ENCODE data around the gene SLC1A3. TPM values are rescaled to one million over a fixed set of nuclear protein-coding genes. Genes with fewer than 3 reads are reported as not detected.

The SLC1A3 gene
- total RNA-seq, 1 donor, result 1.3 TPM

DNA sequence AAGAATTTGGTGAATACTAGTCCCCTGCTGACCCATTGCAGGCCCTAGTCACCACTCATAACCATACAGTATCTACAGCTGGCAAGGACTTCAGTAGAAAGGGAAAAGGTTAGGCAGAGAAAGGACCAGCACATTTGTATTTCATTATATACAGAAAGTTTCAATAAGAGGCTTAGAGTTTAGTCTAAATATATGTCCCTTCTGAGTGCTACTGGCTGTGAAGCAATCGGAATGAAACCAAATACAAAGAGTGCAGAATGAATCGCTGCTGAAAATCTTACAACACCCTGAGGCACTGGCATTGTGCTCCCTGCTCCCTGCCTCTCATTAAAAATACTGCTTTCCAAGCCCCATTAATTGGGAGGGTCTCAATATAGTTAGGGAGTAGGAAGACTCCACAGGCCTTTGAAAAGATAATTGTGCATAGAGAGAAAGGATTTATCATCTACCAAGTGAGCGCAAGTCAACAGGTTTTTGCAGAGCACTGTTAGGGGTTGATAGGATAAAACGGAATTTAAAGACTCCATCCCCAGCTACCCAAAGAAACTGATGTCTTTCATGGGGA is 110.8 kb downstream of the SLC1A3 start:
- TF ChIP-seq, protein P1, sequence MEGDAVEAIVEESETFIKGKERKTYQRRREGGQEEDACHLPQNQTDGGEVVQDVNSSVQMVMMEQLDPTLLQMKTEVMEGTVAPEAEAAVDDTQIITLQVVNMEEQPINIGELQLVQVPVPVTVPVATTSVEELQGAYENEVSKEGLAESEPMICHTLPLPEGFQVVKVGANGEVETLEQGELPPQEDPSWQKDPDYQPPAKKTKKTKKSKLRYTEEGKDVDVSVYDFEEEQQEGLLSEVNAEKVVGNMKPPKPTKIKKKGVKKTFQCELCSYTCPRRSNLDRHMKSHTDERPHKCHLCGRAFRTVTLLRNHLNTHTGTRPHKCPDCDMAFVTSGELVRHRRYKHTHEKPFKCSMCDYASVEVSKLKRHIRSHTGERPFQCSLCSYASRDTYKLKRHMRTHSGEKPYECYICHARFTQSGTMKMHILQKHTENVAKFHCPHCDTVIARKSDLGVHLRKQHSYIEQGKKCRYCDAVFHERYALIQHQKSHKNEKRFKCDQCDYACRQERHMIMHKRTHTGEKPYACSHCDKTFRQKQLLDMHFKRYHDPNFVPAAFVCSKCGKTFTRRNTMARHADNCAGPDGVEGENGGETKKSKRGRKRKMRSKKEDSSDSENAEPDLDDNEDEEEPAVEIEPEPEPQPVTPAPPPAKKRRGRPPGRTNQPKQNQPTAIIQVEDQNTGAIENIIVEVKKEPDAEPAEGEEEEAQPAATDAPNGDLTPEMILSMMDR (IDR thresholded peaks at IDR 0.05; ENCODE audit: insufficient read depth, low read depth, low read length), result no peak
- DNase-seq (ENCODE audit: low read depth), result no peak
- no peak overlapping the region for H3K4me3 ChIP-seq (ENCODE audit: low read depth, low read length)

DNA sequence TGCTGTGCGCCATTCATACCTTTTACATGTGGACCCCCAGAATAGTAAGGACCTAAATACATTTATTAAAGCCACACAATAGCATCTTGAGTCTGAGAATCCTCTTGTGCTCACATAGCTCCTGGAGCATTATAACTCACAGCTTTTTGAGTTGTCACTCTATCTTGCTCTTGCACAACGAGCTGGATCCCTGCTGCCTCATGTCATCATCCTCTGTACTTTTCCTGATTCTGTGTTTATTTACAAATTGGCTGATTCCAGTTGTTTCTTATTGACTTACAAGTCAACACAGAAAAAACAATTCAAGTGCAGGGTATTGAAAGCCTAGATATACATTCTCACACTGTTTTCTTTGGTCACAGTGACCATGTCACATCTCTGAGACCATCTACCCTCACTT is 112.9 kb downstream of the SLC1A3 start:
- DNase-seq (ENCODE audit: low read depth), result peak; percentile 3
- no peak overlapping the region for H3K4me3 ChIP-seq (ENCODE audit: low read depth, low read length)
- TF ChIP-seq, protein P1 (IDR thresholded peaks at IDR 0.05; ENCODE audit: insufficient read depth, low read depth, low read length), result no peak

DNA sequence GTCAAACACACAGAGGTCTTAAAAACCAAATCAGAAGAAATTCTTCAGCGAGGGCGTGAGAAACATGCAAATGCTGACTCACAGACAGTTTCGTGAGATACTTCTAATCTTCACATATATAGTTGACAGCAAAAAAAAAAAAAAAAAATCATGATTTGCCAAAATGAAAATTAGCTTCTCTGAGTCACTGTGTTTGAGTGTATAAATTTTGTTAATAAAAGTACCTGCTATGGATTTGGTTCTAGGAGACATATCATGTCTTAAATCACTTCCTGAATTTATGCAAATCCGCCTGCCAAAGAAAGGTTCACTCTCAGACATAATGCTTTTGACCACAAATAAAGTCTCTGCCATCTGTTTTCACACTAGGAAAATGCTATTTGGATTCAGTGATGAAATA is 114.3 kb downstream of the SLC1A3 start:
- no peak for DNase-seq (ENCODE audit: low read depth)
- TF ChIP-seq, protein P1 (IDR thresholded peaks at IDR 0.05; ENCODE audit: insufficient read depth, low read depth, low read length), result no peak
- H3K4me3 ChIP-seq (ENCODE audit: low read depth, low read length), result no peak overlapping the region

DNA sequence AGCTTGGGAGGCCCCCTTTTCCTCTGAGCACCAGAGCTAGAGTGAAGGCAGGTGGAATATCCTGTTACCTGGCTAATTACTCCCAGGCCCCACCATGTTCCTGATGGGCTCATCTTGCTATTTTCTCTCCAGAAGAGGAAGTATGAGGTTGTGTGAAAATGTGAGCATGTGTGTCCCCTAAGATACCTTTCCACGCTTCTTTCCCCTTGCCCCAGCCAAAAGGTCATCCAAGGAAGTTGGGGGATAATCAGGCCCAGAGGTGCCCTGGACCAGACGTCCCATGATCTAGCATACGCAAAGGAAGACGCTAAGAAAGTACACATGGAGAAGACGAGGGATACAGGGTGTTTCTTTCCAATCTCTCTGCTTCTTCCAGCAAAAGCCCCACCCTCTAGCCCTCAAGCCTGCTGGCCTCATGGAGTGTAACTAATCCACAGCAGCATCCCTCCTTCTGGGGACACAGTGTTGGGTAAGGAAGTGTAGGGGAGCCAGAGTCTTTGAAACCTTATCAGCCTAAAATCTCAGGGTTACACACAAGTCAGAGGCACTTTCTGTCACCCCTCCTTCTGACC is 115.3 kb downstream of the SLC1A3 start:
- no peak for DNase-seq (ENCODE audit: low read depth)
- H3K4me3 ChIP-seq (ENCODE audit: low read depth, low read length), result no peak overlapping the region
- TF ChIP-seq, protein P1 (IDR thresholded peaks at IDR 0.05; ENCODE audit: insufficient read depth, low read depth, low read length), result no peak

DNA sequence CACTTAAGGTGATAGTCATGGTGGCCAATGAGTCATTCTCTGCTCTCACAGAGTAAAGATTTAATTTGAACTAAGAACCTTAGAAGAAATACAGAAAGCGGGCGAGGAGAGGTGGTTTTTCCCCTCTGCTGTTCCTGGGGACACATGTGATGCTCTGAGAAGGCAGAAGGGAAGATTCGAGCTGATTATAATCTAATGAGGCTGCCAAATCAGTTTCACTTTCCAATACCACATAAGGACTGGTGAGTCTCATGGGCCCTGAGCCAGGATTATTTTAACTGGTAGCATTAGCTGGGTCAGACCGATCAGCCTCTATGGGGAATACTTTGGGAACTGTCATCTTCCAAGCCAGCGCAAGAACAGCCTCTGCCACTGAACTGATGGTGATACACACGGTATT is 116.5 kb downstream of the SLC1A3 start:
- TF ChIP-seq, protein P1 (IDR thresholded peaks at IDR 0.05; ENCODE audit: insufficient read depth, low read depth, low read length), result no peak
- H3K4me3 ChIP-seq (ENCODE audit: low read depth, low read length), result no peak overlapping the region
- peak; percentile 17 for DNase-seq (ENCODE audit: low read depth)

DNA sequence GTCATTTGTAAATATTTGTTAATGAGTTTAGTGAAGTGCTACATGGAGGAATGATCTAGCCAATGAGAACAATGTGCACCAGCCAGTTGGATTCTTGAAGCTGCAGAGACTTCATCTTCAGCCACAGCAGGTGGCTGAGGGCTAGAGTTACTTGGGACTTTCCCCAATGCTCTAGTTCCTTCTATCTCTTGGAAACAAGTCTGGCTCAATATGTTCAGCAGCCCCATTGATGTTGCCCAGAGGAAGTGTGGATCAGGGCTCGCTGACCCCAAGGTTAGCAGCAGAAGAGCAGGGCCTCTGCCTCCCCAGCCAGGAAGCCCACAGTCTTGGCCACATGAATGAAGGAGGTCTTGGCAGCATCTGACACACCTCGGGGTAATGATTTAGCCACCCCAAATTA is 117.5 kb downstream of the SLC1A3 start:
- TF ChIP-seq, protein P1 (IDR thresholded peaks at IDR 0.05; ENCODE audit: insufficient read depth, low read depth, low read length), result no peak
- no peak overlapping the region for H3K4me3 ChIP-seq (ENCODE audit: low read depth, low read length)
- DNase-seq (ENCODE audit: low read depth), result no peak

All from fibroblast of villous mesenchyme (primary cell).